ENCODE results near the gene ENTHD1. TPM values are rescaled to one million over a fixed set of nuclear protein-coding genes. Genes with fewer than 3 reads are reported as not detected.

Gene ENTHD1
- total and polyA plus RNA-seq, 10 of the 15 experiments (the other 5 are each of a cell fraction or from before 2014, with no cell fraction given) = 0.09 to 0.52 (median 0.21) TPM; not detected in 1

- TF ChIP-seq ZNF592 (IDR thresholded peaks at IDR 0.05) = no peak
- TF ChIP-seq RUNX3 (IDR thresholded peaks at IDR 0.05; ENCODE audit: low read length) = no peak
- TF ChIP-seq FOS (IDR thresholded peaks at IDR 0.05; ENCODE audit: borderline replicate concordance, extremely low read depth, insufficient read length) = no peak
- TF ChIP-seq PAX8 (IDR thresholded peaks at IDR 0.05) = no peak
Observed at GRCh38 chr22:39932166-39932565, 38.6 kb upstream of the ENTHD1 start (continued).

- peaks cover 37% of the 10 kb centered on the region for H3K4me1 ChIP-seq (ENCODE audit: control insufficient read depth, insufficient read depth, low read length)
- no peaks in the 10 kb centered on the region for H3K9me3 ChIP-seq (replicated peaks; ENCODE audit: control insufficient read depth, insufficient read depth, low read length)
- 28% methylated on average over 2 of the region's 2 CpGs for WGBS (ENCODE audit: insufficient coverage, insufficient replicate concordance, low lambda C conversion rate, missing lambda C conversion rate)
- POLR2A ChIA-PET = no interaction called here
- CTCF ChIA-PET = interaction anchor here (0.6 kb wide), 1 partner anchor 90 kb away, joined by 4 read pairs; no protein-coding TSS in a partner anchor
- RAD21 ChIA-PET (ENCODE audit: unreplicated experiment) = no interaction called here
- H2AFZ ChIP-seq (ENCODE audit: control insufficient read depth, low read depth, low read length) = no peak overlapping the region
- no peaks in the 10 kb centered on the region; the same call in 1 of the 2 replicates for H4K20me1 ChIP-seq (ENCODE audit: control insufficient read depth, insufficient read depth)
- DNase-seq (ENCODE audit: low read depth, low spot score) = no peak
- in situ Hi-C loops (cut with MboI) = no loop called here
- intact Hi-C loops (cut with micrococcal nuclease; ENCODE audit: unreplicated experiment) = loop anchor here (10.0 kb wide), 2 partner anchors 94 to 296 kb away; no protein-coding TSS in a partner anchor
- no peak overlapping the region for H3K4me2 ChIP-seq (ENCODE audit: control insufficient read depth, insufficient read depth)
- H3K79me2 ChIP-seq (ENCODE audit: control insufficient read depth, insufficient read depth, low read length) = peaks cover 91% of the 10 kb centered on the region
- SMC1A ChIA-PET (ENCODE audit: uncharacterized antibody, unreplicated experiment) = interaction anchor here (2.4 to 11.4 kb wide), 2 partner anchors 22 kb away, joined by 8 to 102 read pairs; no protein-coding TSS in a partner anchor
- no peaks in the 10 kb centered on the region for H3K27me3 ChIP-seq (replicated peaks in 1 of 2; ENCODE audit: control insufficient read depth in 2 of 2, insufficient read depth in 2 of 2, low read length in 1 of 2)
- no peak for FAIRE-seq
- BruUV-seq (replicated peaks) = no TSS peak
- H3K4me3 ChIP-seq = no peak overlapping the region
- TF ChIP-seq ATF3 (IDR thresholded peaks at IDR 0.05; ENCODE audit: borderline replicate concordance, extremely low read depth, low read depth, low read length) = no peak
- TF ChIP-seq YBX1 (IDR thresholded peaks at IDR 0.05) = no peak
- TF ChIP-seq CTCF (IDR thresholded peaks at IDR 0.05 in 2 of 3, conservative IDR thresholded peaks at IDR 0.05 in 1 of 3; ENCODE audit: control insufficient read depth in 2 of 3, extremely low read depth in 1 of 3, insufficient read depth in 1 of 3, low read depth in 3 of 3, low read length in 3 of 3) = no peak
- no peak for TF ChIP-seq MEF2A (IDR thresholded peaks at IDR 0.05; ENCODE audit: insufficient read depth, low read depth, low read length)
- no peak for TF ChIP-seq SIN3A (IDR thresholded peaks at IDR 0.05; ENCODE audit: low read depth, low read length)
- H3K36me3 ChIP-seq (ENCODE audit: control insufficient read depth in 2 of 2, insufficient read depth in 2 of 2, low read length in 1 of 2) = peaks cover 4 to 12% of the 10 kb centered on the region in 2 experiments
- H3K9ac ChIP-seq (ENCODE audit: control insufficient read depth, insufficient read depth, low read length) = no peak overlapping the region
- ATAC-seq = no peak
- H3K27ac ChIP-seq (ENCODE audit: control insufficient read depth, insufficient read depth) = no peak overlapping the region
Observed at GRCh38 chr22:39931251-39931650, 37.7 kb upstream of the ENTHD1 start.

Data from GM12878 (cell line).